Uterus (tissue), 4 donors: Measurements from ENCODE around the gene ADGRG6. TPM values are rescaled to one million over a fixed set of nuclear protein-coding genes. Genes with fewer than 3 reads are reported as not detected.
A peak's percentile ranks its signal among the peaks of the same experiment; 100 is the strongest.

Experiments used
- DNase-seq, 2 donors: peaks; one replicate each; pipeline ENCODE4 v3.0.0-alpha.2; 2019 to 2020
- H3K27ac ChIP-seq, 2 donors: fragments of 200-600 bp; sonication (generic); 1 replicate in 1 of 2; 2 replicates in 1 of 2; pipeline ENCODE4 v1.5.1; 2016 to 2018
- H3K27me3 ChIP-seq, 2 donors: fragments of 200-600 bp; sonication (generic); one replicate each; pipeline ENCODE4 v1.5.1; 2018 to 2019; ENCODE audit warnings: control low read depth in 1 of 2
- H3K36me3 ChIP-seq, 2 donors: fragments of 200-600 bp; sonication (generic); one replicate each; pipeline ENCODE4 v1.5.1; 2019; ENCODE audit warnings: control low read depth in 1 of 2
- H3K4me1 ChIP-seq, 2 donors: fragments of 200-600 bp; sonication (generic); one replicate each; pipeline ENCODE4 v1.5.1; 2018 to 2019; ENCODE audit warnings: control low read depth in 1 of 2
- H3K4me3 ChIP-seq, 2 donors: fragments of 200-600 bp; sonication (generic); 1 replicate in 1 of 2; 2 replicates in 1 of 2; pipeline ENCODE4 v1.5.1; 2018 to 2019; ENCODE audit warnings: mild to moderate bottlenecking in 1 of 2
- H3K9me3 ChIP-seq, 2 donors: fragments of 200-600 bp; sonication (generic); one replicate each; pipeline ENCODE4 v1.5.1; 2019; ENCODE audit warnings: control low read depth in 1 of 2
- CTCF ChIP-seq, 4 experiments: fragments of 200-600 bp in 2 of 4; fragments of 450-650 bp in 2 of 4; sonication (generic) in 2 of 4; IDR thresholded peaks; one replicate each; pipeline ENCODE4 v1.5.1; 2016 to 2019; ENCODE audit warnings: antibody characterized with exemption in 4 of 4, mild to moderate bottlenecking in 2 of 4, moderate library complexity in 1 of 4
- POLR2A ChIP-seq, 2 donors: fragments of 450-650 bp; IDR thresholded peaks; one replicate each; pipeline ENCODE4 v1.6.1; 2016; ENCODE audit warnings: antibody characterized with exemption in 2 of 2, mild to moderate bottlenecking in 1 of 2, moderate library complexity in 1 of 2
- intact Hi-C: fragments of 100-400 bp; cut with DNase I; formaldehyde crosslinking; loops from one replicate; pipeline ENCODE4 v1.15.1; 2023; ENCODE audit warnings: low total_unique reads
- total RNA-seq, 4 donors: library from RNA; depleted of rRNA in 3 of 4; stranded (reverse); fragments of >200 nt in 3 of 4; gene quantifications; one replicate each; pipeline versions ENCODE4 v1.1.0 to v1.2.4, GENCODE V29; 2014 to 2023
- donor health status: DM: yes; HTN: yes; CAD: no.

The ADGRG6 gene
- total RNA-seq, 4 donors from 2014 or later, result 3.6 to 23.8 (median 9.5) TPM

DNA sequence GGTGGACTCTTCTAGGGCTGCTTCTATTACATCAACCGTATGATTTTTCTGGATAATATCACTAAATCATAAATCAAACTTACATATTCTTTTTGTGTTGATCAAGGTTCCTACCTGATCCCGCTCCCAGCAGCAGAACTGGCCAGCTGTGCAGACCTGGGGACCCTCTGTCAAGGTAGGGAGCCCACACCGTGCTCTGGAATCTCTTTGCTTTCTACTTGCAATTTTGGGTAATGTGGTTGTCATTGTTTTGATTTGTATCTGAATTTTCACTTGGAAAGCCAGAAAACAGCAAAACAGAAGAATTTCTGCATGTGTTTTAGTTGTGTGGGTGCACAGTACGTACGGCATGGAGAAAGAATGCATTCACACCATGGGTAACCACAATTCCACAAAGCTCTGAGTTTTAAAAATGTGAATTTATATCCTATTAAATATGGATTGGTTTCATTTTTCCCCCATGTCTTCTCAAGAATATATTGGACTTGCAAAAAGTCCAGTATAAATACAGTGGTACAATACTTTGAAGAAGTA lies 80.1 kb downstream of the ADGRG6 start:
- H3K27me3 ChIP-seq, result no peaks in the 10 kb centered on the region
- no peak overlapping the region for H3K27ac ChIP-seq
- DNase-seq, result no peak
- peaks cover 0 to 4% of the 10 kb centered on the region in 2 donors for H3K36me3 ChIP-seq
- H3K4me3 ChIP-seq, result no peak overlapping the region
- intact Hi-C loops, result no loop called here
- no peak for TF ChIP-seq CTCF (IDR thresholded peaks at IDR 0.05)
- no peak for TF ChIP-seq POLR2A (IDR thresholded peaks at IDR 0.05)
- H3K9me3 ChIP-seq, result no peaks in the 10 kb centered on the region
- no peaks in the 10 kb centered on the region for H3K4me1 ChIP-seq

DNA sequence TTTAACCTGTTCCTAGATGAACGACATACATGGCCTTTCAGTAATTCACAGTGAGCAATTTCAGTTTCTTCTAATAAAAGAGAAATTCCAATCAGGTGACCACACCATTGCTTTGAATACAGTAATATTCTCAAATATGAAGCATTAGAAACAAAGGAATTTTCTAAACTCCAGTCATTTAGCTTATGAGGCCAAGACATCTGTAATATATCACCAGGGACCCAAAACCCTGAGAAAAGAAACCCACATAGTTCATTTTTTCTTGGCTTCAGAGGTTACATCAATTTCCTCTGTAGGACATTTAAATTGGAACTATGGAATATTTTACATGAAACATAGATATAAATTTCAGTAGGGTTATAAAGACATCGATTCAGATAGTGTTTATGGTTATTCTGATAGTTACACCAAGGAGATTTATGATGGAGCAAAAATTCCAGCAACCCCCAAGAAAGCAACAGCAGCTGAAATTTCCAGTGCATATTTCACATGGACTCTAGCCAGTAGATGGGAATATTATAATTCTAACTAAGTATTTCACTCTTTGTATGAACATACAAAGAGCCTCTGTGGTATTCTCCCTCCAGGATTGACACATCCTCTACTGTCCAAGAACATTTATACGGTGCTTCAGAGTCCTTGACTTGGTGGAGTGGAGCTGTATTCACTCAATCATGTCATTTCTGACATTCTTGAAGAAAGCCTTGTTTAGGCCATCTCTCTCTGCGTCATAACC lies 82.9 kb downstream of the ADGRG6 start:
- TF ChIP-seq CTCF (IDR thresholded peaks at IDR 0.05), result no peak
- no peak for TF ChIP-seq POLR2A (IDR thresholded peaks at IDR 0.05)
- no peak overlapping the region for H3K27ac ChIP-seq
- no peaks in the 10 kb centered on the region for H3K9me3 ChIP-seq
- H3K36me3 ChIP-seq, result peaks cover 0 to 4% of the 10 kb centered on the region in 2 donors
- DNase-seq, result no peak
- no peaks in the 10 kb centered on the region for H3K4me1 ChIP-seq
- intact Hi-C loops, result no loop called here
- no peaks in the 10 kb centered on the region for H3K27me3 ChIP-seq
- H3K4me3 ChIP-seq, result no peak overlapping the region

- peaks cover 0 to 4% of the 10 kb centered on the region in 2 donors for H3K36me3 ChIP-seq
- no peak overlapping the region for H3K4me3 ChIP-seq
- DNase-seq, result no peak
- intact Hi-C loops, result no loop called here
- H3K27ac ChIP-seq, result no peak overlapping the region
- no peaks in the 10 kb centered on the region for H3K9me3 ChIP-seq
- no peaks in the 10 kb centered on the region for H3K4me1 ChIP-seq
- TF ChIP-seq CTCF (IDR thresholded peaks at IDR 0.05) (no peak), POLR2A (IDR thresholded peaks at IDR 0.05) (no peak)
- H3K27me3 ChIP-seq, result no peaks in the 10 kb centered on the region
Measured at GRCh38 chr6:142385352-142385751, 83.5 kb downstream of the ADGRG6 start.

GRCh38 chr6:142386657-142387056 lies 84.8 kb downstream of the ADGRG6 start:
- Histone ChIP-seq H3K27ac (no peak overlapping the region), H3K4me3 (no peak overlapping the region), H3K27me3 (no peaks in the 10 kb centered on the region), H3K9me3 (no peaks in the 10 kb centered on the region), H3K4me1 (no peaks in the 10 kb centered on the region), H3K36me3 (peaks cover 0 to 4% of the 10 kb centered on the region in 2 donors)
- TF ChIP-seq CTCF (IDR thresholded peaks at IDR 0.05), result no peak
- DNase-seq, result no peak
- intact Hi-C loops, result no loop called here

GRCh38 chr6:142387997-142388815 lies 86.4 kb downstream of the ADGRG6 start:
- peaks cover 0 to 4% of the 10 kb centered on the region in 2 donors for H3K36me3 ChIP-seq
- TF ChIP-seq POLR2A (IDR thresholded peaks at IDR 0.05) (no peak), CTCF (IDR thresholded peaks at IDR 0.05) (peak in 3 of 4 experiments; percentile 24 to 34 (median 27))
- no peak for DNase-seq
- no peaks in the 10 kb centered on the region for H3K27me3 ChIP-seq
- no peaks in the 10 kb centered on the region for H3K9me3 ChIP-seq
- H3K4me3 ChIP-seq, result no peak overlapping the region
- intact Hi-C loops, result no loop called here
- H3K4me1 ChIP-seq, result no peaks in the 10 kb centered on the region
- H3K27ac ChIP-seq, result no peak overlapping the region
